GM18508 (cell line): Measurements from ENCODE around the gene PCDHA8.
"Not testable (repeated sequence)": the region's sequence is repeated elsewhere in the genome, so short reads cannot be mapped to it uniquely, and the experiment has no call there.

Experiments used
- ATAC-seq: cut with Tn5 transposase; IDR thresholded peaks from one replicate; pipeline ENCODE4 v1.9.1; 2021; ENCODE audit warnings: moderate number of reproducible peaks; ENCODE audit not compliant: insufficient read depth, unreplicated experiment

Gene PCDHA8

GRCh38 chr5:140868721-140869554 is 28.0 kb downstream of the PCDHA8 start, which contains the start of gene PCDHA11:
PCDHA11 (plus strand) TSS chr5:140868957; CDS start chr5:140869104, 147 bp downstream.
- no peak for ATAC-seq

- ATAC-seq, result no peak
Measured at GRCh38 chr5:140869555-140869886, 28.5 kb downstream of the PCDHA8 start.

GRCh38 chr5:140870221-140871201 is 29.5 kb downstream of the PCDHA8 start:
- no peak for ATAC-seq

GRCh38 chr5:140875085-140876065 is 34.4 kb downstream of the PCDHA8 start, which contains the start of gene PCDHA12:
PCDHA12 (plus strand) TSS chr5:140875308; CDS start chr5:140875473, 165 bp downstream.
- ATAC-seq, result no peak

- not testable (repeated sequence) for ATAC-seq
Measured at GRCh38 chr5:140876541-140877261, 35.7 kb downstream of the PCDHA8 start.

GRCh38 chr5:140877262-140877581 is 36.2 kb downstream of the PCDHA8 start:
- ATAC-seq, result no peak

GRCh38 chr5:140881889-140882590 is 41.1 kb downstream of the PCDHA8 start, which contains the start of gene PCDHA13:
PCDHA13 (plus strand) TSS chr5:140882124; CDS start chr5:140882269, 145 bp downstream.
- no peak for ATAC-seq

GRCh38 chr5:140882591-140882899 is 41.6 kb downstream of the PCDHA8 start:
- no peak for ATAC-seq

- ATAC-seq, result no peak
Measured at GRCh38 chr5:140883373-140883772, 42.4 kb downstream of the PCDHA8 start.

GRCh38 chr5:140883927-140884697 is 43.1 kb downstream of the PCDHA8 start:
- ATAC-seq, result no peak
